NCI-H128 (cell line): Measurements from ENCODE around the gene REEP1.

Experiments used
- DNase-seq: peaks from one replicate; lab custom pipeline; 2025; ENCODE audit not compliant: unreplicated experiment; lab: John Stamatoyannopoulos, UW

REEP1 gene

DNA sequence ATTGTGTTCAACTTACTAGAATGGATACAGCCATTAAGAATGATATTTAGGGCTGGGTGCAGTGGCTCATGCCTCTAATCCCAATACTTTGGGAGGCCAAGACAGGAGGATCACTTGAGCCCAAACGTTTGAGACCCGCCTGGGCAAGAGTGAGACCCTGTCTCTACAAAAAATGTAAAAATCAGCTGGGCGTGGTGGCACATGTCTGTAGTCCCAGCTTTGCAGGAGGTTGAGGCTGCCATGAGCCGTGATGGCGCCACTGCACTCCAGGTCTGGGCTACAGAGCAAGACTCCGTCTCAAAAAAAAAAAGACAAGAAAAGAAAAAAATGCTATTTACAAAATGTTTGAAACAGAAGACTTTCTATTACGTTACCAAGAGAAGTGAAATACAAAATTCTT lies 30.0 kb downstream of the REEP1 start:
- no peak for DNase-seq

DNA sequence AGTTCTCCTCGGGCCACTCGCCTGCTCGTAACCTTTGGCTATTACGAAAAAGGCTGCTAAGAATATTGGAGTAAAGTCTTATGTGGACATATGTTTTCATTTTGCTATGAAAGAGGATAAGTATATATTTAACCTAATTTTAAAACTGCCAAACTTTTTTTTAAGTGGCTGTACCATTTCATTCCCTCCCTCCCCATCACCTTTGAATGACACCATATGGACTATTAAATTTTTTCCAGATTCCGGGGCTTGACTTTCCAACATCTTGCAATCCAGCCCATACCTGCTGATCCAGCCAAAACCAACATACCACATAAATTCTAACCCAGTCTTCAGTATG lies 31.5 kb downstream of the REEP1 start:
- DNase-seq = no peak

DNA sequence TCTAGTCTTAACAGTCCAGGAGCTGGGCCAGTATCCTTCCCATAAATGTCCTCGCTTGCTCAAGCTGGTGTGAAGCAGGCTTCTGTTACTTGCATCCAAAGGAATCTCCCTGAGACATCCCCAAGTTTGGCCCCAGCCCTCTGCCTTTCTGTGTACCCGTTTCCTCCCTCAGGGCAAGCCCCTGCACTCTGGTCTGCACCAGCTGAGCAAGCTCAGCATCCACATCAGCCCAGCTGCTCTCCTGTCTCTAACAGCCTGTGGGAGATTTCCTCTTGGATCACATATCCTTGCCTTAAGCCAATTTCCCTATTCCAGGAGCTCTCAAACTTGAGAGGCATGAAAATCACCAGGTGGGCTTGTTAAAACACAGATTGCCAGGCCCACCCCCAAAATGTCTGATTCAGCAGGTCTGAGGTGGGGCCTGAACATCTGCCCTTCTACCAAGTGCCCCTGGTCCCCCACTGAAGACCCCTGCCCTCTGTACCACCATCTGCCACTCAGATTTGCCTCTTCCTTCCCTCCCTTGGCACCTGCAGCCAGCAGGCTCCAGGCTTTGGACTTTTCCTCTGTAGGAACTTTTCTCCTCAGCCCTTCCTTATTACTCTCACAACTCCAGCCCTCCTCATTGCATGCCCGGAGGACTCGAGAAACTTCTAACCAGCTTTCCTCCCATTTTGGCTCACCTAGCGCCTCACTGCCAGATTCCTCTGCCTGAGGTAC lies 32.1 kb downstream of the REEP1 start:
- no peak for DNase-seq

DNA sequence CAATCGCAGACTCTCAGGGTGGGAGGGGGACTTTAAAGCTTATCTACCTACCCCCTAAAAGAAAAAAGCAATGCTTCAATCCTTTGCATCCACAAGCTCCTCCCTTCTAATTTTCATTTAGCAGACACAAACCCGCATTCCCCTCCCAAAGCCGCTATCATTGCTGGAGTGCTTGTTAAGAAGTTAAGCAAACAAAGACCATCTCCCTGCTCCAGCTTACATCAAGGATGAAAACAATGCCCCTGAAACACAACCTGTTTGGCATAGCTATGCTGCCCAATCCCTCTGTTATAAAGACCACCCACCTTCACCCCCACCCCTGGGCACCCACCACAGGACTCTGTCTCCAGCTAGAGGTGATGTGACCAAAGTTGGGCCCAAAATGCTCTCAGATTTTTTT lies 33.0 kb downstream of the REEP1 start:
- no peak for DNase-seq

DNA sequence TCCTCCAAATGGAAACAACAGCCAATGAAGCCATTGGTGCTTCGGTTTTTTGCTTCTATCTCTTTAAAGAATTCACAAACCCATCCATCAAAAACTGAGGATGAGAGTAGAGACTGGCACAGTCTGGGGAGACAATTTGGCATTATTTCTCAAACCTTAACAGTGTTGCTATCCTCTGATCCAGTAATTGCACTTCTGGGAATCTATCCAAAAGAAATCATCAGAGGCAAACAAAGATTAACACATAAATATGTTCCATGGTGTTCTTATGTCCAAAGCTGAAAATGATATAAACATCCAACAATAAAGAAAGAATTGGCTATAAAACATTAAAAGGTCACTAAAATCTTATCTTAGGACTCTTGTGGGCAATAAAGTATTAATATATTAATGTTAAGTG lies 35.1 kb downstream of the REEP1 start:
- DNase-seq = no peak

DNA sequence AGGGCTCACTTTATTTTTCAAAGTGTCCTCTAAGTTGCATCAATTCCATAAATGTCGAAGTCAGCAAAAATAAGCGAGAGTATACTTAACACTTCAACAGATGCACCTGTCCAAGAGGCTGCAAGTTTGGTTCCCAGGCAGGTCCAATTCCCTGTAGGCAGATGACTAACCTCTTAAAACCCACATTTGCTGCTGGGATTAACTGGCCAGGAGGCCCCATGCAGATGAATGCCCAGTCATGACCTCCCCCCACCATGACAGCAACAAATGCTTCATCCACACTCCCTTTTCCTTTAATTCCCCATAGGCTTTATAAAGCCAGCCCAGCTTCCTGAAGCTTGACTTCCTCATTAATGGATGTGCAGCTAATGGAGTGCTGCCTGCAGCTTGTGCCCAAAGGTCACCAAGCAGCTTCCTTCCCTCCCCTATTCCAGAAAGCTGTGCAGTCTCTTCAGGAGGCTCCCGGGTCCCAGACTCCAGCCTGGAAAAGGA lies 35.7 kb downstream of the REEP1 start:
- no peak for DNase-seq

DNA sequence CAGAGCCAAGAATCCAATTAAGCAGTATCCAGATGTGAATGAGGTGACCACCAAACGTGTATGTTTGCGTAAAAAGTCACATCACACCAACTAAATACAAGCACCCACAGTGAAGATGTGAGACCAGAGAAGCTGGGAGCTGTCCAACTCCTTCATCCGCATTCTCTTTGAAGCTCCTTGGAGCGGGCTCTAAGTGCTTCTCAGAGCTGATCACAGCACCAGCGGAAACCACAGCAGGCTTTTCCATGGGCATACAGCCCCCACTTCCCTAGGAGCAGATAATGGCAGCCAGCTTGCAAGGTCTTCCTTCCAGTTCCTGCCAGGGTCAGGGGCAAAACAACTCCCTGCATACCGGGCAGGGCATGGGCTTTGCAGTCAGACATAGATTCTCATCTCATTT lies 36.4 kb downstream of the REEP1 start:
- DNase-seq = no peak

DNA sequence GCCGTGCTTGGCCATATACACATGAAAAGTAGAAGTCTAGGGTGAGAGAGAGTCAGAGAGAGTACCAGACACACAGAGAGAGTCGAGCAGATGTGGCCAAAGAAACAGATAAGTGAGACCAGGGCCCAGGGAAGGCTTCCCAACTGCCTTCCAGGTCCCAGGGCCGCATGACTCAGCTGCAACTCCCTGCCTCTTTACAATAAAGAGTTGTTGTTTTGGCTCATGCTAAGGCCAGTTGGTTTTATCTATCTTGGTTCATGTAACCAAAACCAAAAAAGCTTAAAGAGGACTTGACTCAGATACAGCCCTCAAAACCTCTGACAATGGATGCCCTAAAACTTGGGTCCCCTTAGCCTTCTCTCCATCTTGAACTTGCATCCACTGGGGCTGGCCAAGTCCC lies 36.9 kb downstream of the REEP1 start:
- DNase-seq = no peak

DNA sequence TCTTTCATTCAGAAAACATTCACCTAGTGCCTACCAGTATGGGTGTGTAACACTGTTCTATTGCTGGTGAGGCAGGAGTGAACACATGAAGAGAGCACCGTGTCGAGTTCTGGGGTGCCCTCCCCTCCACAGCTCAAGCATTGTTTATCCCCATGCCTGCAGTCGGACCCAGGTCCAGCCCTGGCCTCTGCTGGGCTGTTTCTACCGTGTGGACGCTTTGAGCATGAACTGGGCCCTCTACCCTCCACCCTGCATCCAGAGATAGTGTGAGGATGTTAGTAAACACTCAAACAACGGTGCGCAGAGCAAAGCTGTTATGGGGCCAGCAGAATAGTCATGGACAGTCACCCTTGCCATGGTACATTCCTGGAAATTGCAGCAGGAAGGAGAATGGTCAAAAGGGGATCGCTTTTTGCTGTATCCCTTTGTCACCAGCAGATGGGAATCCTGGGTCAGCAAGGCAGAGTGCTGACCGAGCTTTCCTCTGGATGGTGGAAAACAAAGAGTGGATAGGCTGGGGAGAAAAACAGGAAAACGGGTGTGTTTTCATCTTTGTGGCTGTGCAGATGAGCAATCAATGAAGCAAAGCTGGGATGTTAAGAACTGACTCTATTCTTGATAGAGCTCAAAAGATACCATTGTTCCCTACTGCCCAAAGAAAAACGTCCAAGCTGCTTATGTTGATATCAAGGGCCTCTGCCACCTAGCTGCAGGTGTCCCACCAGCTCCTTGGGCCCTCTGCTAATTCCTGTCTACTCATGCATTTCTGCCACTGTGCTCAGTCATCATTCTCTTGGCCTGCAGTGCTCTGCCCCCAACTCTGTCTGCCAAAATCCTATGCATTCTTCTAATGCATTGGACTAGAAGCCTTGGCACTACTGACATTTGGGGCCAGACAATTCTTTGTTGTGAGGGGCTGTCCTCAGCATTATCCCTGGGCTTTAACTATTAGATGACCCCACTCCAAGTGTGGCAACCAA lies 38.7 kb downstream of the REEP1 start:
- no peak for DNase-seq

DNA sequence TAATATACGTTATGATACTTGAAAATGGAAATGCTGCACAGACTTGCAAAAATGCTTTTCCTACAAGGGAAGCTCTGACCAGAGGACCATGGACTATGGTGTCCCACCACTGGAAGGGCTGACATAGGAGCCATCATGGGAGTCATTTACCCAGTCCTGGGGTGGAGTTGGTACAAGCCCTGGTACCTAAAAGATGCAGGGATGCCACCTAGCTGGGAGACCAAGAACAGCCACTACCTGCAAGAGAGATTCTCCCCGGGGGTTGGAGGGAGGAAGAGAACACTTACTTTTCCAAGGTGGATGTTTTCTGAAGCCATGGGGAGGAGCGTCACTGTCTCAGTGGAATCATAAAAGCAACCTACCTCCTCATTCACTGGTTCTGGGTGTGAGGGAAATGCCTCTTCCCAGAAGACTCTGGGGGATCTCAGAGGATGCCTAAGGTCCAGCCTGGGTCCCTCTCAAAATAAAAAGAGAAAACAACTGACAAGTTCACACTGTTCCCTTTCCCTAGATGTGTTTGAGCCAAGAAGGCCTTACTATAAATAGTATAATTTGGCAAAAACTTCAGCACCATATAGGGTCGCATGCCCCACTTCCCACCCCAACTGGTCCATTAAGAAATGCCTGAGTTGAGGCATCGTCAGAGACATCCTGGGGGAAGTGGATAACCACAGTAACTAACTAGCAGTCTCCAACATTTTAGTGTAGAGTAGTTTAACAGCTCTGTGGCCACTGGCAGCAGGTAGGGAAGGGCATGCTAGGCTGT lies 39.9 kb downstream of the REEP1 start:
- DNase-seq = no peak

DNA sequence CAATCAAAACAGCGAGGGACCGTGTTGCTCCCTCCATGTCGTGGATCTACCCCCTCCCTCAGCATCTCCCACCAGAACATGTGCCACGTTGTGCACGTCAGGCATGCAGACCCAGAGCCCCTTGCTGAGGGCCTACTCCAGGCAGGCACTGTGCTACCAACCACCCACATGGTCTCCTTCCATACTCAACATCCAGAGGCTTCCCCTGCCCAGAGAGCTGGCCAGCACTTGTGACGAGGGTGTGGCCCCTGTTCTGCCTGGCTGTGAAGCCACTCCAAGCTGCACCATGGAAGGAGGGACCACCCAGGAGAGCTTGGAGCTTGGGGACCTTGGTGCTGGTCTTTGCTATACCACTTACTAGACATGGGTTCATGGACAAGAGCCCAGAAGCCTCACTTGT lies 40.5 kb downstream of the REEP1 start:
- DNase-seq = no peak

DNA sequence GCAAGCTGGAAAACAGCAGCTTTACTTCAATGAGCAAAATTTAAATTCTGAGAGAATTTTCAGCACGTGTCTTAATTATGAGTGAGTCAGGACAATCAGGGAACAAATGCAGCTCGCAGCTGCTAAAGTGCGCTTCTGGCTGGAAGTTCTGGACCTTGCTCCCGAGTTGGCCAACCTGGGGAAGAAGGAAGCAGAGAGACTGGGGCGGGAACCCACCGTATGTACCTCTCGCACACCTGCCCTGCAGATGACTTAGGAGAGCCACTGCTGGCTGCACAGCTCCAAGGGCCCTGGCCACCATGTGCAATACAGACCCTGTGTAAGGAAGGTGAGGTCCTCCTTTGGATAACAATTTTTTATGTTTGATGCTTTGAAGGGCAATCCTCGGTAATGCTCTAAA lies 42.4 kb downstream of the REEP1 start:
- no peak for DNase-seq

DNA sequence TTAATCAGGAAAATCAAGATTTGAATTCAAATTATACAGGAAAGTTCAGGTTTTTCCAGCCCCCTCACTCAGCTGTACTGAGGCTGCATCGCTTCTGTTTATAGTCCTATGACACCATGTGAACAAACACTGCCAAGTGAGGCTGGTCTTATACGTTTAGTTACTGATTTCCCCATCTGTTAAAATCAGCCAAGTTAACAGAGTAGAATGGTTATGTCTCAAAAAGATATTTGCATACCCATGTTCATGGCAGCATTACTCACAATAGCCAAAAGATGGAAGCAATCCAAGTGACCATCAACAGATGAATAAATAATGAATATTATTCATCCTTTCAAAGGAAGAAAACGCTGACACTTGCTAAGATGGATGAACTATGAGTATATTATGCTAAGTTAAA lies 43.8 kb downstream of the REEP1 start:
- DNase-seq = no peak

DNA sequence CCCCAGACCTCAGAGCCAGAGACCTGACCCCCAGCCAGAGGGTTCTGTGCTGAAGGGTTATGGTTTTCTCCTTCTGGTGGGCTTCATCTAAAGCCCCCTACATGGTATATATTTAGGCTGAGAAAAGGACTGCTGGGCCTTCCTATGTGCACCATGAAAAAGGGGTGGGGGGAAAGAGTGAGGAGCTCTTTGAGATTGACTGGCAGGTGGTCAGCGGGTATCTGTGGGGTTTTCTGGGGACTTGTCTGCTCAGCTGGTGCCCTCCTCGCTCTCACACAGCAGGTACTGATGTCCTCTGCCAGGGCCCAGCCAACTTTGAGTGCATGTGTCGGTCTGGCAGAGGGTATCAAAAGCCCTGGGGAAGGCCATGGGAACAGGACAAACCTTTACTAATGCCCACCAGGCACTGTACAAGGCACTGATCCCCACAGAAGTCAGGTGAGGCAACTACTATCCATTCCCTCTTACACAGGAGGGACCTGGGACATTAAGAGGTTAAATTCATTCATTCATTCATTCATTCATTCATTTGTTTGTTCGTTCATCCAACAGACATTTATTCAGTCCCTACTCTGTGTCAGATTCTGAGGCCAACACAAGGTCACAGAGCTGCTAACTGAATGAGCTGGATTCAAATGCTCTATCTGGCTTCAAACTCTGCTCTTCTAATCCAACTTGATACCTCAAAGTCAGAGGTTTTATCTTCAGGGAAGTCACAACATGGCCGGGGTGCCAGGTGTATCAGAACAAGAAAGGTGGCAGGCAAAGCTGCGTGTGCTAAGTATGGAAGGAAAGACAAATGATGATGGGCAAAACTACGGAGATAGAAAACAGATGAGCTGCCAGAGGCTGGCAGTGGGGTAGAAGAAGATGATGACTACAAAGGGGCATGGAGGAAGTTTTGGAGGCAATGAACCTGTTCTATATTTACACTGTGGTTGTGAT lies 44.6 kb downstream of the REEP1 start:
- DNase-seq = no peak

DNA sequence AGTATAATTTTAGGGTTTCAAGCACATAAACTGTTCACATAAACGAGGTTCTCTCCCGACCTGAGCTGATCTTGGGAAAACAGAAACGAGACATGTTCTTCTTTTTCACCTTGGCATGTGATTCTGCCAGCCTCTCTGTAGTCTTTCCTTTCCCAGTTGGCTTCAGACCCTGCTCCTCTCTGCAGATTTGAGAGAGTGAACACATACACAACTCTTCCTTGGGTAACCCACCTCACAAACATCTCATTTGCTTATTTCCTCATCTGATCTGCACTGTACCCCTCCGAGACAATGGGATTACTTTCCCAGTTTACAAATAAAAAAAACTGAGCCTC lies 46.1 kb downstream of the REEP1 start:
- no peak for DNase-seq

DNA sequence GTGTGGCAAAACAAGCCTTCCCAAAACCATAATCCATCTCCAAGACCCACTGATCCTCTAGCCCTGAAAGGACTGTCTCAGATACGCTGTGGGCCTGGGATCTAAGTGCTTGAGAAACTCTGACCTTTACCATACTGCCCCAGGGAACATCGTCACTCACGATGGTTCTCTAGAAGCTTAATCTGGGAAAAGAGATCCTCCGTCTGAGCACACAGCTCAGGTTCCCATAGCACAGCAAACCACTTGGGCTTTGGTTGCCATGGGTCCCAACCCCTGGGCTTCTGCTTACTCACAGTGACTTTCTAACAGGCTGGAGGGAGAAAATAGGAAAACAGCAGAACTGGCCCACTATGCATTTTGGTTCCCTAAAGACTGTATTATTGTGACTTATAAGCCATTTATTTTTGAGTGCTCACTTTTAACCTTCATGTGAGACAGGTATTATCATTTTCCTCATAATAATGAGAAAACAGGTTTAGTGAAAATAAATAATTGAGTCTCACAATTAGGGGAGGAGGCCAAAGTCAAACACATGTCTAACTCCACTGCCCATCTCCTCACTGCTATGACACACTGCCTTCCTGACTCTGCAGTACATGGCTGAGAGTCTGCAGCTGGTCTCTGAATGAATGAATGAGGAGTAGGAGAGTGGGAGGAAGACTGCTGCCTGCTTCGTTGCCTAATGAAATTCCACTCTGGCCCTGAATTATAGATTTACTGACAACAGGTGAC lies 46.7 kb downstream of the REEP1 start:
- no peak for DNase-seq

DNA sequence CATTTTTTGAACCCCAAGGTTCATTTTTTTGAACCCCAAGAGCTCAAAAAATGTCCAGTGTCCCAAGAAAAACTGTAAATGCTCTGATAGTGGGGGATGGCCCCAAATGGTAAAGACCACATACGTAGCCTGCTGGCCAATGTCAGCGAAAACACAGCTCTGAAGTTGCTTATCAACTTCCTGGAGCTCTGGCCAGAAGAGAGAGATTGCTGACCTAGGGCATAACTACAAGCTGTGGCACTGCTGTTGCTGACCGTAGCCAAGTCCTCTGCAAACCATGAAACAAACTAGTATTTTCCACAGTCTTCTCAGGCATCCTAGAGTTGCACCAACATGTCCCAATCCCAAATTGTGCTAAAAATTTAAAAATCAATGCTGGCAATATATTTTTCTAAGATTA lies 50.9 kb downstream of the REEP1 start:
- DNase-seq = no peak

DNA sequence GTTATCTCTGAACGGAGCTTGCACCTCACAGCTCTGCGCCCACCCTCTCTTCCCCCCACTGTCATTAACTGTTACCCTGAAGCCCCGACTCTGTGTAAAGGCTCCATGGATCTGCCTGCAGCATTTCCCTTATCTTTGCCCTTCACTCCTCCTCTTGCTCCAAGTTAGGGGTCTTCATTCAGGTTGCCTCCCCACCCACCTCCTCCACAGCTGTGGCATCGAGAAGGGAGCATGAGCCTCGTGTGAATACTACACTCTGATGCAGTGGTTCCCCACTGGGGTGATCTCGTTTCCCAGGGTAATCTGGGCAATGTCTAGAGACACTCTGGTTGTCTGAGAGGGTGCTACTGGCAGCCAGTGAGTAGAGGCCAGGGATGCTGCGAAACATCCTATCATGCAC lies 51.4 kb downstream of the REEP1 start:
- no peak for DNase-seq

DNA sequence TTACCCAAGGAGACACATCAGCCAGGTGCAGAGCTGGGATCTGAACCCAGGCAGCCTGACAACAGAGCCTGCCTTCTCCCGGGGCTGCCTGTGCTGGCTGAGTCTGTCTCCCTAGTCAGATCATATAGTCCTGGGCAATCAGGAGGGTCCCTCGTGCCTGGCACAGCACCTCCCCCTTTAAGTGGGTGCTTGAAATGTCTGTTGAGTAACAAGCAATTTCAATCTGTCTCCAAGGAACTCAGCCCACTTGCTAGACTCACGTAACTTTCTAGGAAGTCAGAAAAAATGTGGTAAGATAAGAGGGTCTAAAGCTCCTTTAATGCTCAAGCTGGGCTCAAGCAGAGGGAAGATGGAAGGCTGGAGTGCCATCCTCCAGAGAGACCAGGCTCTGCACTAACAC lies 51.9 kb downstream of the REEP1 start:
- no peak for DNase-seq

DNA sequence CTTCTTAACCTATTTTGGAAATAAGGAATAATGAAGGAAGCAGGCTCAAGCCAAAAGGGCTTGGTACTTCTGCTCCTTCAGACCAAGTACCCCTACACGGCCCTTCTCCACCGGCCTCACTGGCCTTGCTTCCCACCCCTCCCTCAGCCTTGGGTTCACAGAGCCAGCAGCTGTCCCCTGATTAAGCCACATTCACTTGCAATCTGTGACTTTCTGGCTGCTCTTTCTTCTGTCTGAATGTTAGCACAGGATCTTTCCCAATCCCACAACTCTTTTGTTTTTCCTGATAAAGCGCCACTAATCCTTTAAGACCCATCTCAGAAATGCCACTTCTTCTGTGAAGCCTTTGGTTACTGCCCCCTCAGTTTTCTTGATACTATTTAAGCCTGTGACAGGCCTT lies 52.4 kb downstream of the REEP1 start:
- DNase-seq = no peak
